ENCODE measurements around the gene CCDC93.

The CCDC93 gene

DNA sequence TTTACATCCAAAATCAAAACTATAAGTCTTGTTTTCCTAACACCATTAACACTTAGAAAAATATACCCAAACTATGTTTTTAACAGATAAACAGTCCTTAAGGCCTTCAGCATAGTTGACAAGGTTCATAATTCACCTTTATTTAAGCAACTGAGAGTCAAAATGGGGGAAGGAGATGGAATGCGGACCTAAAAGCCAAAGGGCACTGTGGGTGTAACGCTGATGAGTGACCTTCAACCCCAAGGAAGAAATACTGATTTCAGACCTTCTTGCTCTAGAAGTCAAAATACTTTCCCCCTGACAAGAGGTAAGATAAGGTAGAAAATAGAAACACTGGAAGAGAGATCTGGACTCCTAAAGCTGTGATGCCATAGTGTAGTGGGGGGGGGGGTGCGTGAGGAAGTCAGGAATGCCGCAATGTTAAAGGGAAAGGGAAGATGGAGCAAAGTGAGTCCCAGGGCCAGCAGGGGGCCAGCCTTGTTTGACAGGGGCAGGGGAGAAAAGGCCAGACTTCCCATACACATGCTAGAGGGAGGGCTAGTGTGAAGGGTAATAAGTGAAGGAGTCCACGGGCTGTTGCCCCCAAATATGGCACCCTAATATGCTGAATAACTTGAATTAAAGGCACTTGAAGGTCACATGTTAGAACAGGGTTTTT lies 31.4 kb downstream of the CCDC93 start:
- TF ChIP-seq SPI1 (IDR thresholded peaks at IDR 0.05; ENCODE audit: low read depth, low read length) (no peak), TAF1 (IDR thresholded peaks at IDR 0.05; ENCODE audit: low read depth, low read length) (no peak), POU2F2 (IDR thresholded peaks at IDR 0.05; ENCODE audit: low read depth, low read length) (no peak), POLR2AphosphoS5 (IDR thresholded peaks at IDR 0.05; ENCODE audit: low read depth, low read length) (no peak), POLR2A (IDR thresholded peaks at IDR 0.05; ENCODE audit: low read depth, low read length) (no peak), PAX5 (IDR thresholded peaks at IDR 0.05; ENCODE audit: insufficient read depth, low read length, severe bottlenecking) (no peak)
- DNase-seq (ENCODE audit: insufficient read length, low spot score): no peak
- no peak for FAIRE-seq

DNA sequence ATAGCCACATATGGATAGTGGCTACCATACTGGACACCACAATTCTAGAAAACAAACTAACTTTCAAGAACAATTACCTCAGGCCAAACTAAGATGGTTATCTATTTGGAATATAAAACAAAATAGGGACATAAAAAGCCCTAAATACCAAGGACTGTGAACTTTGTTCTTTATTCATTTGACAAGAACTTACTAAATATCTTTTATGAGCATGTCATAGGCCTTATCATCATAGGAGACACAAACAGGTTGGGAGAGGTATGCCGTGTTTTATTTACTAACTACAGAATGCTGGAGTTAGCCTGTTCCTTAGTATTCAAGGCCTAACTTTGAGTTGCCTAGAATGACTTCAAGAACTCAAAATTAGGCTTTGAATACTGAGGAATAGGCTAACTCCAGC lies 32.1 kb downstream of the CCDC93 start:
- no peak for DNase-seq (ENCODE audit: insufficient read length, low spot score)
- no peak for FAIRE-seq
- TF ChIP-seq POLR2A (IDR thresholded peaks at IDR 0.05; ENCODE audit: low read depth, low read length): no peak
- TF ChIP-seq TAF1 (IDR thresholded peaks at IDR 0.05; ENCODE audit: low read depth, low read length): no peak
- no peak for TF ChIP-seq POU2F2 (IDR thresholded peaks at IDR 0.05; ENCODE audit: low read depth, low read length)
- no peak for TF ChIP-seq SPI1 (IDR thresholded peaks at IDR 0.05; ENCODE audit: low read depth, low read length)
- no peak for TF ChIP-seq POLR2AphosphoS5 (IDR thresholded peaks at IDR 0.05; ENCODE audit: low read depth, low read length)
- TF ChIP-seq PAX5 (IDR thresholded peaks at IDR 0.05; ENCODE audit: insufficient read depth, low read length, severe bottlenecking): no peak

DNA sequence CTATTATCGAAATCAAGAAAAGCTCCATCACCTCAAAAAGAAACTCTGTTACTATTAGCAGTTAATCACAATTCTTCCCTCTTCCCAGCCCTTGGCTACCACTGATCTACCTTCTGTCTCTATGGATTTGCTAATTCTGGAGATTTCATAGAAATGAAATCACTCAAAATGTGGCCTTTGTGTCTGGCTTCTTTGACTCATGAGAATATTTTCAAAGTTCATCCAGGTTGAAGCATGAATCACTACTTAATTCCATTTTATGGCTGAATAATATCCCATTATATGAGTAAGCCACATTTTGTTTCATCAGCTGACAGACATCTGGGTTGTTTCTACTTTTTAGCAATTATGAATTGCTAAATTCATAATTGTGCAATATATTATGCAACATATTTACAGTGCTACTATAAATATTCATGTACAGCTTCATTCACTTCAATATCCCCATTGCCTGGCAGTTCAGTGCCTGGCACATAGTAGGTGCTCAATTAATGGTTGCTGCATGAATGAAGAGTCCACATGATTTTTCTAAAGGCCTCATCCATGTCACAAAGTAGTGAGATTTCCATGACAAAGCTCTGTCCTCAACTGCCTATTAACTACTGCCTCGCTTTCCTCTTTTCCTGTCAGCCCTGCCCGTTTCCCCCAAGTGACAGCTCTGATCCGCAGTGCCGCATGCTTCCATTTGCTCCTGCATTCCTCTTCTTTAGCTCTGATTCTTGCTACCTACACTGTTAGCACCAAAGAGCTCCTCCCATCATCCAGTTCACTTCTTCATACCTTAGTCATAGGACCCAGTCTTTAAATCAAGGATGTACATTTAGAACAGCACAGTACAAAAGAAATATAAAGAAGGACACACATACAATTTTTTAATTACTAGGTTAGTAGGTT lies 32.8 kb downstream of the CCDC93 start:
- no peak for TF ChIP-seq POLR2AphosphoS5 (IDR thresholded peaks at IDR 0.05; ENCODE audit: low read depth, low read length)
- TF ChIP-seq POLR2A (IDR thresholded peaks at IDR 0.05; ENCODE audit: low read depth, low read length): no peak
- TF ChIP-seq POU2F2 (IDR thresholded peaks at IDR 0.05; ENCODE audit: low read depth, low read length): no peak
- no peak for TF ChIP-seq SPI1 (IDR thresholded peaks at IDR 0.05; ENCODE audit: low read depth, low read length)
- TF ChIP-seq TAF1 (IDR thresholded peaks at IDR 0.05; ENCODE audit: low read depth, low read length): no peak
- no peak for TF ChIP-seq PAX5 (IDR thresholded peaks at IDR 0.05; ENCODE audit: insufficient read depth, low read length, severe bottlenecking)
- FAIRE-seq (no peak), DNase-seq (ENCODE audit: insufficient read length, low spot score) (no peak)

DNA sequence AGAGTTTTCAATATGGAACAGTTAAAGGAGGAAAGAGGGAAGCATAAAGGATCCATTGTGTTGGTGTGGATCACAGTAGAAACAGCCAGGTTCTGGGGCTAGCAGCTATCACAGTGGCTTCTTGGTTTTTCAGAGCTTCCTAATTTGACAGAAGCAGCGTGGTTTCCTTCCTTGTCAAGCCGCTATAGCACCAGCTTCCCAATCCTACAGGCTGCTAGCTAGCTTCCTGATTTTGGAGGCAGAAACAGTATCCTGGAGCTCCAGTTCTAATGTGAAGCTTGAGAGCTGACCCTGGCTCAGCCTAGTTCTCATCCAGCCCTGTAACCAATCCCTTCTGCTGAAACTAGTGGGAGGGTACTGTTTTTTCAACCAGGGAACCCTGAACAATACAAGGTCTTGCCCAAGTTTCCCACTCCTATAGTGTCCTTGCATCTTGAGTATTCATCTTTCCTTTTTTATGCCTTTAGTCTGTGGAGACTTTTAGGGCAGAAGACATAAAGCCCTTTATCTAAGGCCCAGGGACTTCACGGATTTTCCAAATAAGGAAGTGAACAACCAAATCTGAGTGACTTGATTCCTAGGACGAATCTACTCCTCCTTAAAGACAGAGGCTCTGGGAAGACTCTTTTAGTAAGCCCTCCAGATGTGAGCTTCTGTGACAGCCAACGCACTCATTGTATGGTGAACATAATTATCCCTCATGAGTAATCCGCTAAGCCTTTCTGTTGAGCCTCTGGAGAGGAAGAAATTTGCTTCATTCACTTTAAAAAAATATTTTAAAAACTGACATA lies 33.8 kb downstream of the CCDC93 start:
- TF ChIP-seq POLR2A (IDR thresholded peaks at IDR 0.05; ENCODE audit: low read depth, low read length) (no peak), SPI1 (IDR thresholded peaks at IDR 0.05; ENCODE audit: low read depth, low read length) (no peak), POLR2AphosphoS5 (IDR thresholded peaks at IDR 0.05; ENCODE audit: low read depth, low read length) (no peak), TAF1 (IDR thresholded peaks at IDR 0.05; ENCODE audit: low read depth, low read length) (no peak), PAX5 (IDR thresholded peaks at IDR 0.05; ENCODE audit: insufficient read depth, low read length, severe bottlenecking) (no peak), POU2F2 (IDR thresholded peaks at IDR 0.05; ENCODE audit: low read depth, low read length) (no peak)
- FAIRE-seq (no peak), DNase-seq (ENCODE audit: insufficient read length, low spot score) (no peak)

DNA sequence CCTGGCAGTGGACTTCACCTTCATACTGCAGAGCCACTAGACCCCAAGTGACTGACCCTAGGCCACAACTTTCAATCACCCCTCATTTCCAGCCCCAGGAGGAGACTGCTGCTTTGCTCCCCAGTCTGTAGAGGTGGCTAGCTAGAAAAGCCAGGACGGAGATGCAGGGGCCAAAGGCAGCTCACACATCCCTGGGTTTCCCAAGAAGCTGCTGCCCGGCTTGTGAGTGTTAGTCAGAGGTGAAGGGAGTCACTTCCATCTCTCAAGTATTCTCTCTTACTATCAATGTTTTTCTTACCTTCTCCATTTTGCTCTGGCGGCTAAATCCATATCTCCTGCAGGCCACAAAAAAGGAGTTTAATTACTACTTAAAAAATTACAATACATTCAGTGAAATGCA lies 36.2 kb downstream of the CCDC93 start:
- FAIRE-seq (no peak), DNase-seq (ENCODE audit: insufficient read length, low spot score) (no peak)
- no peak for TF ChIP-seq POU2F2 (IDR thresholded peaks at IDR 0.05; ENCODE audit: low read depth, low read length)
- no peak for TF ChIP-seq PAX5 (IDR thresholded peaks at IDR 0.05; ENCODE audit: insufficient read depth, low read length, severe bottlenecking)
- TF ChIP-seq POLR2AphosphoS5 (IDR thresholded peaks at IDR 0.05; ENCODE audit: low read depth, low read length): no peak
- TF ChIP-seq POLR2A (IDR thresholded peaks at IDR 0.05; ENCODE audit: low read depth, low read length): no peak
- no peak for TF ChIP-seq TAF1 (IDR thresholded peaks at IDR 0.05; ENCODE audit: low read depth, low read length)
- TF ChIP-seq SPI1 (IDR thresholded peaks at IDR 0.05; ENCODE audit: low read depth, low read length): no peak

DNA sequence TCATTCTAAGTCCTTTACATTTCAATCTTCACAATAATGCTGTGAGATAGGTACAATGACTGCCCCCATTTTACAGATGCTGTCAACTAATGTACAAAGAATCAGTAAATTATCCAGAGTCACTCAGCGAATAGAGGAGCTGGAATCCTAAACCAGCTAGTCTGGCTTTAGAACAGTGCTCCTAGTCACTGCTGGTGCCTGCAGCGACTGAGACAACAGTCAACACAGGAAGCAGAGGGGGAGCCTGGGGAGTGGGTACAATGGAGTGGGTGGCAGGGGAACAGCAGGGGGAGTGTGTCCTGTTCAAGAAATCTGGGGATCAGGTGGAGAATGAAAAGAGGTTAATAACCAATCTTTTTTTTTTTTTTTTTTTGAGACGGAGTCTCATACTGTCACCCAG lies 37.3 kb downstream of the CCDC93 start:
- DNase-seq (ENCODE audit: insufficient read length, low spot score): no peak
- TF ChIP-seq POLR2AphosphoS5 (IDR thresholded peaks at IDR 0.05; ENCODE audit: low read depth, low read length) (no peak), PAX5 (IDR thresholded peaks at IDR 0.05; ENCODE audit: insufficient read depth, low read length, severe bottlenecking) (no peak), TAF1 (IDR thresholded peaks at IDR 0.05; ENCODE audit: low read depth, low read length) (no peak), POU2F2 (IDR thresholded peaks at IDR 0.05; ENCODE audit: low read depth, low read length) (no peak), POLR2A (IDR thresholded peaks at IDR 0.05; ENCODE audit: low read depth, low read length) (no peak), SPI1 (IDR thresholded peaks at IDR 0.05; ENCODE audit: low read depth, low read length) (no peak)
- no peak for FAIRE-seq

DNA sequence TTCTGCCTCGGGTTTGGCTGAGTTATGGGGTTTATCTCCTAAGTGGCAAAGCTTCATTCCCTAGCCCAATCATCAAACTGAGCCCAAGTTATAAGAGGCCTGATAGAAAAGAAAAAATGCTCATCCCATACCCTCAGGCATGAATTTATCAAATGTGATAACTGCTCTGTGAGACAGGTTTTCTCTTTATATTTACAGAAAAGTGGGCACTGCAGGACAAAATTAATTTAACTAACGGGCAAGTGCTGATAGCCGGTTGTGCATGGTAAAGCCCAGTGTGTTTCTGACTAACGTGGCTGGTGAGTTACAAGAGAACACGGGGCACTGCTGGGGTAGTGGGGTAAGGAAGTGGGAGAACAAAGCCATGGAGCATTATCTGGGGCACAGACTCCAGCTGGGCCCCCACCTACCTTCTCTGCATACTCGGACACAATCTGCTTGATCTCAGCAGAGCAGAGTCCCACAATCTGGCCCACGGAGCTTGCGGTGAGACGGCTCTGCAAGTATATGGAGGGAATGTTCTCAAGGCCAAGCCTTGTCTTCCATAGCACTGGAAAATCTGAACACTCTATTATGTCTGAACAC lies 40.3 kb downstream of the CCDC93 start:
- DNase-seq (ENCODE audit: insufficient read length, low spot score) (no peak), FAIRE-seq (no peak)
- TF ChIP-seq POLR2A (IDR thresholded peaks at IDR 0.05; ENCODE audit: low read depth, low read length) (no peak), POU2F2 (IDR thresholded peaks at IDR 0.05; ENCODE audit: low read depth, low read length) (no peak)

DNA sequence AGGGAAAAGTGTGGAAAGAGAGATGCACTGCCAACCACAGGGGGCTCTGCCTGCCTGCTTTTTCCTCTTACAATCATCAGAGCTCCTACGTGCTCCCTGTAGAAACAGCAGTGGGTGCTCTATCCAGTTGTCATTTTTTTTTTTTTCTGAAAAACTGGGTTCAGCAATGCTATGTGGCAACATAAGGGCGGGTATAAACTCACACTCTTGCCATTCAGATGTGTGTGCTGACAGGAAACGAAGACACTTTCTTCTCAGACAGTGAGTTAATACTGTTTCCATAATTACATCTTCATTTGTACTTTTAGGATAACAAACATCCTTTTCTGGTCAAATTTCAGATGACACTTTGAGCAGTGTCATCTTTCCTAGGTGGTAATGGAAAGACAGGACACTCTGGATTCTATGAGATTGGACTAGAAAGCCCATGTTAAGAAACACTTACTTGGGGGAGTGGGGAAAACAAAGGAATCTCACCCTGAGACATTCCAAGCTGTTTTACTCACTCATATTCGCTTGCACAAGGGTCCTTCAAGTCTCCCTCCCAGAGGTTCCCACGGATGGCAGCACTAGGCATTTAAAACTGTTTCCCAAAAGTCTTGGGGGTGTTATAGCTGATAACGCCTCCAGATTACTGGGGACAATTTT lies 41.3 kb downstream of the CCDC93 start:
- DNase-seq (ENCODE audit: insufficient read length, low spot score) (no peak), FAIRE-seq (no peak)
- no peak for TF ChIP-seq TAF1 (IDR thresholded peaks at IDR 0.05; ENCODE audit: low read depth, low read length)
- no peak for TF ChIP-seq POU2F2 (IDR thresholded peaks at IDR 0.05; ENCODE audit: low read depth, low read length)
- TF ChIP-seq SPI1 (IDR thresholded peaks at IDR 0.05; ENCODE audit: low read depth, low read length): no peak
- TF ChIP-seq POLR2A (IDR thresholded peaks at IDR 0.05; ENCODE audit: low read depth, low read length): no peak
- no peak for TF ChIP-seq POLR2AphosphoS5 (IDR thresholded peaks at IDR 0.05; ENCODE audit: low read depth, low read length)
- no peak for TF ChIP-seq PAX5 (IDR thresholded peaks at IDR 0.05; ENCODE audit: insufficient read depth, low read length, severe bottlenecking)
